ENCODE results near the gene LHX3. TPM values are rescaled to one million over a fixed set of nuclear protein-coding genes. Genes with fewer than 3 reads are reported as not detected.

The LHX3 gene
- total and polyA plus RNA-seq, 2 of the 8 experiments (the other 6 are each of a cell fraction or from before 2014, with no cell fraction given) = 0.02 TPM; not detected in 1

GRCh38 chr9:136250676-136251075, 45.7 kb upstream of the LHX3 start:
- Histone ChIP-seq H2BK5ac (ENCODE audit: low read depth, low read length) (no peak overlapping the region), H3K14ac (ENCODE audit: insufficient read length) (no peak overlapping the region), H3K23me2 (ENCODE audit: low read depth, low read length) (no peaks in the 10 kb centered on the region), H3K4me2 (ENCODE audit: insufficient read depth in 1 of 2, low read depth in 2 of 2, low read length in 2 of 2) (no peak overlapping the region), H2BK15ac (ENCODE audit: low read length) (no peak overlapping the region), H3K18ac (ENCODE audit: extremely low read depth, low read length) (no peak overlapping the region), H3K36me3 (ENCODE audit: control insufficient read depth in 2 of 4, insufficient read depth in 4 of 4, low read length in 3 of 4) (no peaks in the 10 kb centered on the region), H3K9me3 (ENCODE audit: insufficient read depth in 2 of 2, low read depth in 1 of 2, low read length in 1 of 2) (no peaks in the 10 kb centered on the region), H3K79me2 (ENCODE audit: control insufficient read depth in 1 of 2, insufficient read depth in 2 of 2, low read length in 2 of 2) (no peaks in the 10 kb centered on the region), H2AK5ac (ENCODE audit: low read depth, low read length) (no peak overlapping the region), H4K5ac (ENCODE audit: insufficient read length, low read depth, low read length) (no peak overlapping the region), H3K27ac (ENCODE audit: low read depth, low read length) (no peak overlapping the region), H3K4me1 (replicated peaks in 1 of 4; ENCODE audit: control insufficient read depth in 3 of 4, insufficient read depth in 4 of 4, low read length in 3 of 4) (peaks cover 0 to 10% (median 4%) of the 10 kb centered on the region in 4 experiments; a peak in 5 of 7 replicates), H2BK12ac (ENCODE audit: low read depth, low read length) (no peak overlapping the region; the same call in 1 of the 2 replicates), H3K79me1 (ENCODE audit: low read depth, low read length) (no peaks in the 10 kb centered on the region), H2AFZ (ENCODE audit: low read length) (no peak overlapping the region), H3K23ac (ENCODE audit: insufficient read length) (no peak overlapping the region), H4K8ac (ENCODE audit: extremely low read depth, insufficient read depth, low read length) (no peak overlapping the region), H4K91ac (replicated peaks; ENCODE audit: insufficient read length, low read length) (no peak overlapping the region), H4K20me1 (replicated peaks in 1 of 2; ENCODE audit: control insufficient read depth in 1 of 2, insufficient read depth in 2 of 2, low read length in 2 of 2) (no peaks in the 10 kb centered on the region), H3K4me3 (ENCODE audit: extremely low read depth in 1 of 4, insufficient read depth in 2 of 4, low read depth in 3 of 4, low read length in 4 of 4) (no peak overlapping the region), H2BK20ac (ENCODE audit: low read length) (no peak overlapping the region), H3K56ac (replicated peaks; ENCODE audit: insufficient read length, low read depth, low read length) (no peak overlapping the region), H3K27me3 (replicated peaks in 1 of 4; ENCODE audit: control insufficient read depth in 3 of 4, extremely low read depth in 1 of 4, insufficient read depth in 3 of 4, low read length in 3 of 4) (peaks cover 0 to 7% (median 1%) of the 10 kb centered on the region in 4 experiments; a peak in 4 of 7 replicates), H3K4ac (replicated peaks; ENCODE audit: insufficient read length, low read depth, low read length) (no peak overlapping the region), H2BK120ac (replicated peaks; ENCODE audit: low read depth, low read length) (no peak overlapping the region), H3K9ac (replicated peaks in 1 of 4; ENCODE audit: extremely low read depth in 1 of 4, low read depth in 3 of 4, low read length in 3 of 4) (no peak overlapping the region)
- TF ChIP-seq EZH2 (IDR thresholded peaks at IDR 0.05; ENCODE audit: low read depth, low read length, severe bottlenecking) = no peak
- TF ChIP-seq, protein P1, sequence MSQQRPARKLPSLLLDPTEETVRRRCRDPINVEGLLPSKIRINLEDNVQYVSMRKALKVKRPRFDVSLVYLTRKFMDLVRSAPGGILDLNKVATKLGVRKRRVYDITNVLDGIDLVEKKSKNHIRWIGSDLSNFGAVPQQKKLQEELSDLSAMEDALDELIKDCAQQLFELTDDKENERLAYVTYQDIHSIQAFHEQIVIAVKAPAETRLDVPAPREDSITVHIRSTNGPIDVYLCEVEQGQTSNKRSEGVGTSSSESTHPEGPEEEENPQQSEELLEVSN (IDR thresholded peaks at IDR 0.05) = no peak
- ChIA-PET POLR2A (ENCODE audit: partially characterized antibody) (no interaction called here), CTCF (ENCODE audit: partially characterized antibody) (interaction anchor here (1.1 to 2.3 kb wide), 4 partner anchors 10 to 33 kb away, joined by 3 to 8 read pairs (median 4); no protein-coding TSS in a partner anchor)
- FAIRE-seq = no peak
- 86% methylated on average over 10 of the region's 10 CpGs; no CpG with 5 or more reads in 1 of the 2 experiments for WGBS, 2 experiments (ENCODE audit: extremely low coverage in 1 of 2, insufficient coverage in 1 of 2, insufficient read length in 1 of 2, insufficient replicate concordance in 2 of 2, low coverage in 1 of 2, low lambda C conversion rate in 2 of 2, missing lambda C conversion rate in 1 of 2)
- no peak for DNase-seq (ENCODE audit: low read depth in 1 of 2, low spot score in 2 of 2)

All from H1 (cell line).